ENCODE measurements around the gene ATMIN.

DNA sequence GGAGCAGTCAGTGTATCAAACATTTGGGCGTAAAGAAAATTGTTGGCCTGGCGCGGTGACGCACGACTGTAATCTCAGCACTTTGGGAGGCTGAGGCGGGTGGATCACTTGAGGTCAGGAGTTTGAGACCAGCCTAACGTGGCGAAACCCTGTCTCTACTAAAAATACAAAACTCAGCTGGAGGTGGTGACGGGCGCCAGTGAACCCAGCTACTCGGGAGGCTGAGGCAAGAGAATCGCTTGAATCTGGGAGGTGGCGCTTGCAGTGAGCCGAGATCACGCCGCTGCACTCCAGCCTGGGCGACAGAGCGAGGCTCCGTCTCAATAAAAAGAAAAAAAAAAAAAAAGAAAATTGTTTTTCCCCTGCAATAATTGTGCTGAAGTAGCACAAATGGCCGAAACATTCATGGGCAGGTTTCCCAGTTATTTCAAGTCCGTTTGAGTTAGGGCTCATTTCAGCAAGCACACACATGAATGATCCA, 59.2 kb downstream of the ATMIN start:
- TF ChIP-seq CTCF (IDR thresholded peaks at IDR 0.05; ENCODE audit: low read length), result no peak
- no peak for TF ChIP-seq EZH2 (IDR thresholded peaks at IDR 0.05; ENCODE audit: borderline replicate concordance, low read length)

Measured in OCI-LY1 (cell line).